Fibroblast of peridontal ligament (primary cell): ENCODE measurements around the gene LITAF.
A peak's percentile ranks its signal among the peaks of the same experiment; 100 is the strongest.
"Not testable (repeated sequence)": the region's sequence is repeated elsewhere in the genome, so short reads cannot be mapped to it uniquely, and the experiment has no call there.

ENCODE experiments used
- DNase-seq: peaks from one replicate; pipeline ENCODE4 v3.0.0-alpha.2; 2010; ENCODE audit errors: extremely low read depth

LITAF gene

DNA sequence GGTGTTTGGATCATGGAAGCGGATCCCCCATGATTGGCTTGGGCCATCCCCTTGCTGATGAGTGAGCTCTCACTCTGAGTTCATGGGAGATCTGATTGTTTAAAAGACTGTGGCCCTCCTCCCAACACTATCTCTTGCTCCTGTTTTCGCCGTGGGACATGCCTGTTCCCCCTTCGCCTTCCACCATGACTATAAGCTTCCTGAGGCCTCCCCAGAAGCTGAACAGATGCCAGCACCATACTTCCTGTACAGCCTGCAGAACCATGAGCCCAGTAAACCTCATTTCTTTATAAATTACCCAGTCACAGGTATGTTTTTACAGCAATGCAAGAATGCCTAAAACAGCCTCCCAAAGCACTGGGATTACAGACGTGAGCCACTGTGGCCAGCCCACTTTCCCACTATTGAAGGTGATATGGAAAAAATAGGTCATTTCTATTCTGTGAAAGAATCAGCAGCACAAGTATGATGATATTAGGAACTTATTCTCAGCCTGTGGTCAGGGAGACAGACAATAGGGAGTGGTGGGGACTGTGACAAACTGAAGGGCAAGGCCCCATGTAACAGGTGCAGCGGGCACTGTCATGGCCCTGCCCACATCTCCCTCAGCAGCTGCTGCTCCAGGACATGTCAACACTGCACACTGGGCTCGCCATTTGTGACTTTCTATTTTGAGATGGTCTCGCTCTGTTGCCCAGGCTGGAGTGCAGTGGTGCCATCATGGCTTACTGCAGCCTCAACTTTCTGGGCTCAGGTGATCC lies 33.7 kb upstream of the LITAF start:
- no peak for DNase-seq

DNA sequence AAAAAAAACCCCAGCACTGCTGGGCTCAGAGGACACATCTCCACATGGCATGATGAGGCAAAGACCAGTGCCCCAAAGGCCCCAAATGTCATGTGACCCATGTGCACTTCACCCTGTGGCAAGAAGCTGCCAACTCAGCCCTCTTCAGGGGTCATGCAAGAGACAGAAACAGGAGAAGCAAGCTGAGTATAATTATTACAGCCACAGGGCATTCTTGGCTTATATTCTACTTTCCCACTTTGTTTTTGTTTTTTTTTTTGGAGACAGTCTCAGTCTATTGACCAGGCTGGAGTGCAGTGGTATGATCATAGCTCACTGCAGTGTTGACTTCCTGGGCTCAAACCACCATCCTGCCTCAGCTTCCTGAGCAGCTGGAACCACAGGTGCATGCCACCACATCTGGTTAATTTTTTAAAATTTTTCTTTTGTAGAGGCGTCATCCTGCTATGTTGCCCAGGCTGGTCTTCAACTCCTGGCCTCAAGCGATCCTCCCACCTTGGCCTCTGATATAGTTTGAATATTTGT lies 32.7 kb upstream of the LITAF start:
- peak; percentile 40 for DNase-seq

GRCh38 chr16:11618107-11618717 lies 31.5 kb upstream of the LITAF start:
- DNase-seq: no peak

- no peak for DNase-seq
Observed at GRCh38 chr16:11615748-11616447, 29.2 kb upstream of the LITAF start.

DNA sequence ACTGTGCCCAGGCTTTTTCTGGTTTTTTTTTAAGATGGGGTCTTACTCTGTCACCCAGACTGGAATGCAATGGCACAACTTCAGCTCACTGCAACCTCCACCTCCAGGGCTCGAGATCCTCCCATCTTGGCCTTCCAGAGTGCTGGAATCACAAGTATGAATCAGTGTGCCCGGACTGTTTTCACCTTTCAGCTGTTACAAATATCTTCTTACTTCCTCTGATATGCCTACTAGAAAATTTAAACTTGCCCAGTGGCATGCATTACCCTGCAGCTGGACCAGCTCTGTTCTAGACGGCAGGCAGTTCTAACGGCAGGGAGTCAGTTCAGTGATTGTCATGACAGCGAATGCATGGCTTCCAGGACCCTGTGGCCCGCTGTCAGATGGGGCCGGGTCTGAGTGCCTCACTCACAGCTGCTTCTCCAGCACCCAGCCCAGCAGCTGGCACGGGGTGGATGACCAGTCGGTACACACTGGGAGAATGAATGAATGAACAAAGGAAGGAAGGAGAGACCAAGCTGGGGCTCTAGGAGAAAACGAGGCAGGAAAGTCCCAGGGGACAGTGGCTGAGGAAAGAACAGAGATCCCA lies 28.0 kb upstream of the LITAF start:
- DNase-seq: no peak

- DNase-seq: no peak
Observed at GRCh38 chr16:11613381-11614303, 26.9 kb upstream of the LITAF start.

GRCh38 chr16:11612665-11613025 lies 25.9 kb upstream of the LITAF start:
- DNase-seq: no peak

DNA sequence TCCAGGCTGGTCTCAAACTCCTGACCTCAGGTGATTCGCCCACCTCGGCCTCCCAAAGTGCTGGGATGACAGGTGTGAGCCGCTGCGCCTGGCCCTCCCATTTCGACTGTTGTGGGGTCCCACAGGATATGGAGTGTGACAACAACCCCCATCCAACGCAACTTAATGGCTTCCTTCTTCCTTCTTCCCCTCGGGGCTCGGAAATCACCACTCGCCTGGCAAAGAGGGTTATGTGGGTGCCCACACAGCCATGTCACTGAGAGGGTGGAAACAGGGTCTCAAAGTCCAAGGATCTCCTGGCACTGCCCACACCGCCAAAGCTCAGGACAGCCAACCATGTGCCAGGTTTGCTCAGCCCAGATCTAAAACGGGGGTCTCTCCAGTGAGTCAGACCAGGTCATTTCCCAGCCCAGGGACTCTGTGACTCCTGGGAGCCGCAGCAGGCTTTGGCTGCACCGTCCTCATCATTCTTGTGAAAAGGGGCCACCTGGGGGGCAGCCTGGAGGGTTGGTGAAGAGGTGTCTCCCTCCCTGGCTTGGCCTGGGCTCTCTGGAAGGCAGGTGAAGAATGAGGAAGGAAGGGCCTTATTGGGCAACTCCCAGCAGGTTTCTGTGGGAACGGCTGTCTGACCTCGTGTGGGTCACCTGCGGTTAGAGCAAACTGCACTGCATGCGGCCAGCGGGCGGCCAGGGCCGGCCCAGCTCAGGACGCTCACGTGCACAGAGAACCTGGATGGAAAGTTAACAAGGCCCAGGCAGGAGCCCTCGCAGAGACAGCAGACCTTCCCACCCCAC lies 25.3 kb upstream of the LITAF start:
- DNase-seq: no peak

DNA sequence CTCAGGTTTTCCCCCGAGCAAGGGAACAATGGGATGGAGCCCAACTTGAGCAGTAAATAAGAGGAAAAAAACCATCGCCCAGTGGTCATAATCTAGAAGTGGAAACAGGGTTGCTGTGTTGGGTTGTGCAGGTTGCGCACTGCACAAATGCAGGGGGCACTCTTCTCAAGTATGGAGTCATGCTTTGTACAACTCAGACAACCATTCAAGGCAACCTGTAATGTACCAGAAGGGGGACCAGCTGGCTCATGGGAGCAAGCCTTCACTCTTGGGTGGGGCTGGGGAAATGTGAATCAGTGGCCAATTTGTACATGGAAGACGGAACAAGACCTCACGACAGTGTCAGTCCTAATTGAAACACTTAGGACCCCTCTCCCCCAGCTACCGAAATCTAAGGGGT lies 23.9 kb upstream of the LITAF start:
- DNase-seq: no peak

DNA sequence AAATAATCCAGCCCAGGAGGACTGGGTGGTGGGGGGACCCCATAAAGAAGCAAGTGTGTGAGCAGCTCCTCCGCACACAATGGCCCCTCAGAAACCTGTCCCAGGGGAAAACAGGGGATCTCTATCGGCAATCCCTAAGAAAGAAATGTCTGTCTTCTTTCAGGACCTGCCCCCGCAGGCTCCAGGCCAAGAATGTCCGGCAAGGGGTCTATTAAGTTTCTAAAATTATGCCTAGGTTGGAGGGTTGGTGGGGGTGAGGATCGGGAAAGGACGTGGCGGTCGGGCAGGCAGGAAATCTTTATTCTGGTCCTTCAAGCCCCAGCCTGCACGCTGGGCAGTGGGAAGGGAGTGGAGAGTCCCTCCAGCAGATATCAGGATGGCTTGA lies 23.4 kb upstream of the LITAF start:
- no peak for DNase-seq

- no peak for DNase-seq
Observed at GRCh38 chr16:11609474-11610120, 22.9 kb upstream of the LITAF start.

DNA sequence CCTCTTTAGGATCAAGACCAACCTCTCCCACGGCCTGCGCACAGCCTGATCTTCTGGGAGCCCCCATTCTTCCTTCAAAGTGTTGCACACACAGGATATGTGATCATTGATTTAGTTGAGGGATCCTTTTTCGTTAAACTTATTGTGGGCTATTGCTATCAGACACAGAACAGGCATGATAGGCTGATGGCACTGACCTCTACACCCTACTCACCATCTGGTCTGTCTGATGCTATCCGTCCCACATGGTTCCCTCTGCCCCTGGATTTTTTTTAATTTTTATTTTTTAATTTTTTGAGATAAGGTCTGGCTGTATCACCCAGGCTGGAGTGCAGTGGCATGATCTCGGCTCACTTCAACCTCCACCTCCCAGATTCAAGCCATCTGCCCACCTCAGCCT lies 19.2 kb upstream of the LITAF start:
- no peak for DNase-seq

GRCh38 chr16:11605564-11605886 lies 18.8 kb upstream of the LITAF start:
- no peak for DNase-seq

DNA sequence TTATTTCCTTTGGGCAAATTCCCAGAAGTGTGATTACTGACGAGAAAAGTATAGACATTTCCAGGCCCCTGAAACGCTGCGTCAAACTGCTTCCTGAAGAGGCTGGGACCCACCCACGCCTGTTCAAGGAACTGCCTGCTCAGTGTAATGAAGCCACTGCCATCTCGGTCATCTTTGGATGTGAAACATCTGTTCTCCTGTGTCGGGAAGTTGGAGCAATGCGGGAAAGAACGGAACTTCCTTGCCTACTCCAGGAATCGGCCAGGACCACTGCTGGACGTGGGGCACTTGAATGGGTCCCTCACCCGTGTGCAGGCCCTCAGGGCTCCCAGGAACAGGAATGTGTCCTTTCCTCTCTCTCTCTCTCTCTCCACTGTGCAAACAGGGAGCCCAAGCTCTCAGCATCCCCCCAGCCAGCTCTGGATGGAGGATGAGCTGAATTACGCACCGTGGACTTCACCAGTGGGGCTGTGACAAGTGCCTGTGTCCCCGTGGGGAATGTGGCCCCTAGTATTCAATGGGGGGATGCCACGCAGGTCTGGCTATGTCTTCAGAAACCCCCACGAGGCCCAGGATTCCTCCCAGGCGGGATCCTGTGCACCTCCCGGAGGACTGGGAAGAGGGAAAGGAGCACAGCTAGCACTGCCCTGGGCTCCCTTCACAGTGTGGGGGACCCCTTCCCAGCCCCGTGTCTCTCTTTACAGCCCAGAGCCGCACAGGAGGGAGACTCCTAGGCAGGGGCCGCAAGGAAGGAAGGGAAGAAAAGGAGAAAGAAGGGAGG lies 18.3 kb upstream of the LITAF start:
- peak; percentile 50 for DNase-seq

DNA sequence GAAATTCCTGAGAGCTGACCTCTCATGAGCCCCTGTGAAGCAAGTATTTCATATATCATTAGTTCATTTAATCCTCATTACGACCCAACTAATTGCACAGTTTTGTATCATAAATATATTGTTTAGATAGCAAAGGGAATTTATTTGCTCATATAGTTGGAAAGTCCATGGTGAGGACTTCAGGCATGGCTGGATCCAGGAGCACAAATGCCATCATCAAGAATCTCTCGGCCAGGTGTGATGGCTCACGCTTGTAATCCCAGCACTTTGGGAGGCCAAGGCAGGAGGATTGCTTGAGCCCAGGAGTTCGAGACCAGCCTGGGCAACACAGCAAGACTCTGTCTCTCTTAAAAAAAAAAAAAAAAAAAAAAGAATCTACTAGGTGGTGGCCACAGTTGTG lies 17.6 kb upstream of the LITAF start:
- DNase-seq: not testable (repeated sequence)

GRCh38 chr16:11603331-11603750 lies 16.6 kb upstream of the LITAF start:
- no peak for DNase-seq

- no peak for DNase-seq
Observed at GRCh38 chr16:11602321-11602720, 15.6 kb upstream of the LITAF start.

- no peak for DNase-seq
Observed at GRCh38 chr16:11601911-11602310, 15.2 kb upstream of the LITAF start.

- no peak for DNase-seq
Observed at GRCh38 chr16:11601425-11601824, 14.7 kb upstream of the LITAF start.
